Ectodermal cell (in vitro differentiated cells): ENCODE measurements around the gene ABCG4.
"Not testable (repeated sequence)": the region's sequence is repeated elsewhere in the genome, so short reads cannot be mapped to it uniquely, and the experiment has no call there.

ENCODE experiments used
- H3K27ac ChIP-seq: 2 replicates; pipeline ENCODE4 v1.7.0; 2013; ENCODE audit warnings: mild to moderate bottlenecking, low read depth, low read length; ENCODE audit not compliant: insufficient read depth, poor library complexity, severe bottlenecking
- H3K27me3 ChIP-seq: 2 replicates; pipeline ENCODE4 v1.7.0; 2013; ENCODE audit warnings: mild to moderate bottlenecking, low read length; ENCODE audit not compliant: insufficient read depth, control insufficient read depth, poor library complexity, severe bottlenecking
- H3K36me3 ChIP-seq: one replicate; pipeline ENCODE4 v1.7.0; 2013; ENCODE audit warnings: low read length; ENCODE audit not compliant: control insufficient read depth, insufficient read depth
- H3K4me1 ChIP-seq: one replicate; pipeline ENCODE4 v1.7.0; 2013; ENCODE audit warnings: low read length; ENCODE audit not compliant: control insufficient read depth, insufficient read depth
- H3K4me3 ChIP-seq: 2 replicates; pipeline ENCODE4 v1.7.0; 2013; ENCODE audit warnings: low read depth, low read length, control low read depth; ENCODE audit not compliant: insufficient read depth
- H3K9me3 ChIP-seq: 2 replicates; pipeline ENCODE4 v1.7.0; 2013; ENCODE audit warnings: mild to moderate bottlenecking, low read length, moderate library complexity; ENCODE audit not compliant: control insufficient read depth
- WGBS, 2 experiments: methylation state at CpG; one replicate each; pipeline ENCODE4 v1.1.7; 2013; ENCODE audit warnings: missing lambda C conversion rate in 2 of 2; 5-methylcytosine and 5-hydroxymethylcytosine counted together

Gene ABCG4

DNA sequence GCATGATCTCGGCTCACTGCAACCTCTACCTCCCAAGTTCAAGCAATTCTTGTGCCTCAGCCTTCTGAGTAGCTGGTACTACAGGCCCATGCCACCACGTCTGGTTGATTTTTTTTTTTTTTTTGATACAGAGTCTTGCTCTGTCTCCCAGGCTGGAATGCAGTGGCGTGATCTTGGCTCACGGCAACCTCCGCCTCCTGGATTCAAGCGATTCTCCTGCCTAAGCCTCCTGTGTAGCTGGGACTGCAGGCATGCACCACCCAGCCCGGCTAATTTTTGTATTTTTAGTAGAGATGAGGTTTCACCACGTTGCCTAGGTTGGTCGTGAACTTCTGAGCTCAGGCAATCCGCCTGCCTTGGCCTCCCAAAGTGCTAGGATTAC is 18.2 kb downstream of the ABCG4 start:
- not testable (repeated sequence) for H3K36me3 ChIP-seq, H3K4me1 ChIP-seq, H3K27me3 ChIP-seq, H3K9me3 ChIP-seq, H3K4me3 ChIP-seq, H3K27ac ChIP-seq
- WGBS, 2 experiments: 78 to 81% methylated on average over 10 of the region's 10 CpGs

- Histone ChIP-seq H3K4me3 (no peak overlapping the region), H3K27me3 (no peaks in the 10 kb centered on the region), H3K27ac (no peak overlapping the region), H3K9me3 (no peaks in the 10 kb centered on the region), H3K36me3 (no peaks in the 10 kb centered on the region), H3K4me1 (peaks cover 8% of the 10 kb centered on the region)
- 90 to 92% methylated on average over 6 of the region's 6 CpGs for WGBS, 2 experiments
Measured at GRCh38 chr11:119167933-119168332, 19.1 kb downstream of the ABCG4 start.

DNA sequence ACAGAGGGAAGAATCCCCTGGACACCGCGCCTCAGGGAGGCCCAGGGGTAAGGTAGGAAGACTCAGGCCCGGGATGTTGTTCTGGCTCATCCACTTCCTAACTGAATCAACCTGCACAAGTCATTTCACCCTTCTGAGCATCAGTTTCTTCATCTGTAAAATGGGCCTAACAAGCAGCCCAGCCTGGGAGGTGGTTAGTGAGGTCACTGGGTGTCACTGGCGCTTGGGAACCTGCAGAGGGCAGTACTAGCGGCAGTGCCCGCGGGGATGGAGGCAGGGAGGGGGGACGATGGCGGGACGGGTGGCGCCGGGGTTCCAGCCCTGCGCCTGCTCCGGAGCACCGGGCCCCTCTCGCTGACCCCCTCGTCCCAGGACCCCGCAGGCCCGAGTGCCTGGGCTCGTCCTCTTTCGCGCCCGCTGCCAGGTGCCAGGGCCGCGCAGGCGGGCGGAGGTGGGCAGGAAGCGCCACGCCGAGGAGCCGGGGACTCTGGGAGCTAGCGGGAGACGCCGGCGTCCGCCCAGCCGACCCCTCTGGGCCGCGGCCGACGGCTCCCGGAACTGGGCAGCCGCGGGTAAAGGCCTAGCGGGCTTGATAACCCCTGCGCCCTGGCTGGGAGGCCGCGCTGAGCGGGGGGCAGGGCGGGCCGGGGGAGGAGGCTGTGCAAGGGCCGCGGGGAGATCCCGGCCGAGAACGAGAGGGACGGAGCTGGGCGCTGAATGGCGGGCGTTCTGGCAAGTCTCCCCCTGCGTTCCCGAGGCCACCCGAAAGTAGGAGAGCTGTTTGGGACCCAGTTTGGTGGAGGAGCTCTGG is 19.8 kb downstream of the ABCG4 start, which contains the start of gene NLRX1:
Gene NLRX1, plus strand, starts transcription at position 255 of the 811 bp plus-strand sequence. CDS start 2,679 bp downstream, outside the sequence.
- H3K27me3 ChIP-seq: no peaks in the 10 kb centered on the region
- H3K27ac ChIP-seq: peak within 1 kb of the TSS; percentile 58
- H3K9me3 ChIP-seq: no peaks in the 10 kb centered on the region
- H3K4me3 ChIP-seq: peak within 1 kb of the TSS; percentile 68
- H3K4me1 ChIP-seq: peaks cover 8% of the 10 kb centered on the region
- H3K36me3 ChIP-seq: no peaks in the 10 kb centered on the region
- 4% methylated on average over 63 of the region's 63 CpGs for WGBS, 2 experiments

- Histone ChIP-seq H3K36me3 (peaks cover under 1% of the 10 kb centered on the region), H3K27ac (peak overlapping the region; percentile 58)
- WGBS, 2 experiments: 8 to 10% methylated on average over 15 of the region's 15 CpGs
Measured at GRCh38 chr11:119169282-119169719, 20.4 kb downstream of the ABCG4 start.

DNA sequence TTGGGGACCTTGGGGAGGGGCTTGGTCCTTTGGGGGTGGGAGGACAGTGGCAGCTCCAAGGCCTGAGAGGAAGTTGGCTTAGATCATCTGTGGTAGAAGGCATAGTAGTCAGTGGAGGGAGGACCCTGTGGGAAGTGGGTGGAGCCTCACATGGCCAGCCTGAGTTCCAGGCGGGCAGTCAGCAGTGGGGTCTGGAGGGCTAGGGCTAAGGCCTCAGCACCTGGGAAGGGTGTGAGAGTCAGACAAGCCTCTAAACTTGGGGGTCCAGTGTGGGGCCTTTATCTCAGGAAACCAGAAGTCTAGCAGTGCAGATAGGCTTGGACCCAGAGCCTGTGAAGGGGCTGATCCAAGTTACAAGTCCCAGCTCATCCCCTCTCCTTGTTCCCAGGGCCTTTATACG is 23.7 kb downstream of the ABCG4 start:
- Histone ChIP-seq H3K27me3 (no peaks in the 10 kb centered on the region), H3K4me1 (peaks cover 8% of the 10 kb centered on the region), H3K4me3 (no peak overlapping the region), H3K9me3 (no peaks in the 10 kb centered on the region), H3K36me3 (peaks cover 4% of the 10 kb centered on the region), H3K27ac (no peak overlapping the region)
- 86 to 88% methylated on average over 2 of the region's 2 CpGs for WGBS, 2 experiments

More at GRCh38 chr11:119169282-119169719, 20.4 kb downstream of the ABCG4 start:
- peak overlapping the region; percentile 68 for H3K4me3 ChIP-seq
- peaks cover 8% of the 10 kb centered on the region for H3K4me1 ChIP-seq
- H3K9me3 ChIP-seq: no peaks in the 10 kb centered on the region
- H3K27me3 ChIP-seq: no peaks in the 10 kb centered on the region

DNA sequence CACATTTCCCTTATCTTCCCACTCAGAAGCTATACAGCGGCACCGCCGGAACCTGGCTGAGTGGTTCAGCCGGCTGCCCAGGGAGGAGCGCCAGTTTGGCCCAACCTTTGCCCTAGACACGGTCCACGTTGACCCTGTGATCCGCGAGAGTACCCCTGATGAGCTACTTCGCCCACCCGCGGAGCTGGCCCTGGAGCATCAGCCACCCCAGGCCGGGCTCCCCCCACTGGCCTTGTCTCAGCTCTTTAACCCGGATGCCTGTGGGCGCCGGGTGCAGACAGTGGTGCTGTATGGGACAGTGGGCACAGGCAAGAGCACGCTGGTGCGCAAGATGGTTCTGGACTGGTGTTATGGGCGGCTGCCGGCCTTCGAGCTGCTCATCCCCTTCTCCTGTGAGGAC is 24.6 kb downstream of the ABCG4 start:
- no peaks in the 10 kb centered on the region for H3K27me3 ChIP-seq
- WGBS, 2 experiments: 93 to 97% methylated on average over 21 of the region's 21 CpGs
- peaks cover 4% of the 10 kb centered on the region for H3K36me3 ChIP-seq
- H3K27ac ChIP-seq: no peak overlapping the region
- H3K4me3 ChIP-seq: no peak overlapping the region
- peaks cover 8% of the 10 kb centered on the region for H3K4me1 ChIP-seq
- no peaks in the 10 kb centered on the region for H3K9me3 ChIP-seq

DNA sequence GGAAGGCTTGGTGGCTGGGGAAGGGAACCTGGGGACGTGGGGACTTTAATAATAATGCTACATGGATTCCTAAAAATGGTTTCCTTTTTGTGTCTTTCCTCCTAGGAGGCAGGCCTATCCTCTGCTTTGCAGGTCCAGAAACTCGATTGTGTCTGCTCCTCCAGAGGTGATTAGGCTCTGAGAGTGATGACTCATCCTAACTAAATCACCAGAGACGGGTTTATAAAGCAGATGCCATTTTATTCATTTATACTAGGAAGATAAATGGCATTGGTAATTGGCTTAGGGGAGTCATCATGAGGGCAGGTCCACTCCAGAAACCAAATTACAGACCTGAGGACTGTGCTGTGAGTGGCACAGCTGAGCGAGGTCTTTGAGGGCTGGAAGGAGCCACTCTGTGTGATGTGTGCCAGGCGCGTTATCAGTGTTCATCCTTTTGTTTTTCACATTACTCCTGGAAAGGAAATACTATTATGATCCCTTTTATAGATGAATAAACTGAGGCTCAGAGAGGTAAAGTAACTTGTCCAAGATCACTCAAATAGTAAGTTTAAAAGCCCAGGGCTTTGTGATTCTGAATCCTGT is 26.7 kb downstream of the ABCG4 start:
- Histone ChIP-seq H3K27ac (no peak overlapping the region), H3K9me3 (no peaks in the 10 kb centered on the region), H3K4me3 (no peak overlapping the region), H3K4me1 (no peaks in the 10 kb centered on the region), H3K36me3 (peaks cover 4% of the 10 kb centered on the region), H3K27me3 (no peaks in the 10 kb centered on the region)
- 85 to 88% methylated on average over 6 of the region's 6 CpGs for WGBS, 2 experiments

- H3K9me3 ChIP-seq: no peaks in the 10 kb centered on the region
- H3K4me1 ChIP-seq: no peaks in the 10 kb centered on the region
- no peaks in the 10 kb centered on the region for H3K27me3 ChIP-seq
- H3K27ac ChIP-seq: no peak overlapping the region
- no peak overlapping the region for H3K4me3 ChIP-seq
- 82 to 84% methylated on average over 4 of the region's 4 CpGs for WGBS, 2 experiments
- peaks cover 7% of the 10 kb centered on the region for H3K36me3 ChIP-seq
Measured at GRCh38 chr11:119178166-119178680, 29.4 kb downstream of the ABCG4 start.

DNA sequence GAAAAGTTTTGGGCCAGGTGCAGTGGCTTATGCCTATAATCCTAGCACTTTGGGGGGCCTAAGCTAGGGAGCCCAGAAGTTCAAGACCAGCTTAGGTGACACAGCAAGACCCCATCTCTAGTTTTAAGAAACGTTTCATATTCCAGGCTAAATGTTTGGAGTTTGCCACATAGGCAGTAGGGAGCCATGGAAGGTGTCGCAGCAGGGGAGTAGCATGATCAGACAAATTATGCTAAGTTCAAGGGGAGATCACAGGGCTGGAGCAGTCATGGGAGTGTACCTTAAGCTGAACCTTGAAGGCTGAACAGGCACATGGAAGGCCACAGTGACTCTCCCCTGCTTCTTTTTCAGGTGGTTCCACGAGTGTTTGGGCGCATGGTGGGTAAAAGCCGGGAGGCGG is 30.5 kb downstream of the ABCG4 start:
- no peak overlapping the region for H3K4me3 ChIP-seq
- no peaks in the 10 kb centered on the region for H3K4me1 ChIP-seq
- 93 to 96% methylated on average over 6 of the region's 6 CpGs for WGBS, 2 experiments
- H3K36me3 ChIP-seq: peaks cover 7% of the 10 kb centered on the region
- no peaks in the 10 kb centered on the region for H3K9me3 ChIP-seq
- no peak overlapping the region for H3K27ac ChIP-seq
- no peaks in the 10 kb centered on the region for H3K27me3 ChIP-seq

DNA sequence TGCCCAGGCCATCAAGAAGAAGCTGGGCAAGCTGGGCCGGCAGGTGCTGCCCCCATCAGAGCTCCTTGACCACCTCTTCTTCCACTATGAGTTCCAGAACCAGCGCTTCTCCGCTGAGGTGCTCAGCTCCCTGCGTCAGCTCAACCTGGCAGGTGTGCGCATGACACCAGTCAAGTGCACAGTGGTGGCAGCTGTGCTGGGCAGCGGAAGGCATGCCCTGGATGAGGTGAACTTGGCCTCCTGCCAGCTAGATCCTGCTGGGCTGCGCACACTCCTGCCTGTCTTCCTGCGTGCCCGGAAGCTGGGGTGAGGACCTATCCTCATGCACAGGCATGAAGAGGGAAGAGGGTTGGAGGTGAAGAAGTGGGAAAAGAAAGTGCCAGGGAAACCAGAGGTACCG is 31.1 kb downstream of the ABCG4 start:
- Histone ChIP-seq H3K36me3 (peaks cover 3% of the 10 kb centered on the region), H3K9me3 (no peaks in the 10 kb centered on the region), H3K27me3 (no peaks in the 10 kb centered on the region), H3K4me3 (no peak overlapping the region), H3K27ac (no peak overlapping the region), H3K4me1 (no peaks in the 10 kb centered on the region)
- 96 to 97% methylated on average over 10 of the region's 10 CpGs for WGBS, 2 experiments
